ENCODE results near the gene UQCR11. TPM values are rescaled to one million over a fixed set of nuclear protein-coding genes. Genes with fewer than 3 reads are reported as not detected.

Gene UQCR11
- total and polyA plus RNA-seq, 2 of the 8 experiments (the other 6 are each of a cell fraction or from before 2014, with no cell fraction given): 162 to 171 TPM

DNA sequence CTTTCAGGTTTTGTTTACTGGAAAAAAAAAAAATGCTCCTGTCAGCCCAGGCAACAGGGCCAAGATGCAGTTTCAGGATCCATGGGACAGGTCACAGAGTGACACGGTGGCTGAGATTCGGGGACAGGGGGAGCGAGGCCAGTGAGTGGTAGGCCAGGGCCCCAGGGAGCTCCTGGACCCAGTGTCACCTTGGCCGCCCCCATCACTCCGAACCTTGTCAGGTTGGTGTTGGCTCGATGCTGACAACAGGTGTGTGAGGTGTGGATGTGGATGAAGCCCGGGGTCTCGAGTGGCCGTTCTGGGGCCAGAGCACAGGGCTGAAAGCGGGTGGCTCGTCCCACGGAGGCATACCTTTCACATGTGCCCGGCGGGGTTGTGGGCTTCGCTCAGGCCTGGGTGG lies 6.1 kb upstream of the UQCR11 start:
- H4K5ac ChIP-seq (ENCODE audit: insufficient read length, low read depth, low read length): no peak overlapping the region
- no peak overlapping the region for H4K8ac ChIP-seq (ENCODE audit: extremely low read depth, insufficient read depth, low read length)
- H3K14ac ChIP-seq (ENCODE audit: insufficient read length): no peak overlapping the region
- no peak overlapping the region for H2BK12ac ChIP-seq (ENCODE audit: low read depth, low read length)
- H3K79me1 ChIP-seq (ENCODE audit: low read depth, low read length): no peaks in the 10 kb centered on the region; the same call in 1 of the 2 replicates
- H3K23ac ChIP-seq (ENCODE audit: insufficient read length): no peak overlapping the region
- peaks cover 11 to 28% of the 10 kb centered on the region in 2 experiments for H4K20me1 ChIP-seq (replicated peaks in 1 of 2; ENCODE audit: control insufficient read depth in 1 of 2, insufficient read depth in 2 of 2, low read length in 2 of 2)
- no peak overlapping the region for H3K4me2 ChIP-seq (ENCODE audit: insufficient read depth in 1 of 2, low read depth in 2 of 2, low read length in 2 of 2)
- no peak overlapping the region for H2BK120ac ChIP-seq (replicated peaks; ENCODE audit: low read depth, low read length)
- H3K79me2 ChIP-seq (ENCODE audit: control insufficient read depth in 1 of 2, insufficient read depth in 2 of 2, low read length in 2 of 2): no peaks in the 10 kb centered on the region
- H3K56ac ChIP-seq (replicated peaks; ENCODE audit: insufficient read length, low read depth, low read length): no peak overlapping the region
- H3K27me3 ChIP-seq (replicated peaks in 1 of 4; ENCODE audit: control insufficient read depth in 3 of 4, extremely low read depth in 1 of 4, insufficient read depth in 3 of 4, low read length in 3 of 4): no peaks in the 10 kb centered on the region
- no peak overlapping the region for H2AK5ac ChIP-seq (ENCODE audit: low read depth, low read length)
- H3K4me3 ChIP-seq (ENCODE audit: extremely low read depth in 1 of 4, insufficient read depth in 2 of 4, low read depth in 3 of 4, low read length in 4 of 4): no peak overlapping the region
- H2BK5ac ChIP-seq (ENCODE audit: low read depth, low read length): no peak overlapping the region
- FAIRE-seq (no peak), DNase-seq (ENCODE audit: low read depth in 1 of 2, low spot score in 2 of 2) (no peak)
- no peak overlapping the region for H2BK20ac ChIP-seq (ENCODE audit: low read length)
- H2BK15ac ChIP-seq (ENCODE audit: low read length): no peak overlapping the region
- POLR2A ChIA-PET (ENCODE audit: partially characterized antibody): interaction anchor here (0.8 to 2.7 kb wide), 7 partner anchors 12 to 156 kb away, joined by 3 to 8 read pairs (median 3); partner anchors contain the start of gene MBD3
- no peak overlapping the region for H3K4ac ChIP-seq (replicated peaks; ENCODE audit: insufficient read length, low read depth, low read length)
- 96% methylated on average over 15 of the region's 15 CpGs; no CpG with 5 or more reads in 1 of the 2 experiments for WGBS, 2 experiments (ENCODE audit: extremely low coverage in 1 of 2, insufficient coverage in 1 of 2, insufficient read length in 1 of 2, insufficient replicate concordance in 2 of 2, low coverage in 1 of 2, low lambda C conversion rate in 2 of 2, missing lambda C conversion rate in 1 of 2)
- no peak overlapping the region for H2AFZ ChIP-seq (ENCODE audit: low read length)
- H3K4me1 ChIP-seq (replicated peaks in 1 of 4; ENCODE audit: control insufficient read depth in 3 of 4, insufficient read depth in 4 of 4, low read length in 3 of 4): peaks cover 0 to under 1% (median under 1%) of the 10 kb centered on the region in 4 experiments; a peak in 6 of 7 replicates
- no peaks in the 10 kb centered on the region for H3K9me3 ChIP-seq (ENCODE audit: insufficient read depth in 2 of 2, low read depth in 1 of 2, low read length in 1 of 2)
- H3K36me3 ChIP-seq (ENCODE audit: control insufficient read depth in 2 of 4, insufficient read depth in 4 of 4, low read length in 3 of 4): peaks cover 37 to 61% (median 50%) of the 10 kb centered on the region in 4 experiments
- no peak overlapping the region for H3K9ac ChIP-seq (replicated peaks in 1 of 4; ENCODE audit: extremely low read depth in 1 of 4, low read depth in 3 of 4, low read length in 3 of 4)
- peaks cover under 1% of the 10 kb centered on the region; the same call in 1 of the 2 replicates for H3K23me2 ChIP-seq (ENCODE audit: low read depth, low read length)
- H3K27ac ChIP-seq (ENCODE audit: low read depth, low read length): no peak overlapping the region
- H4K91ac ChIP-seq (replicated peaks; ENCODE audit: insufficient read length, low read length): no peak overlapping the region
- H3K18ac ChIP-seq (ENCODE audit: extremely low read depth, low read length): no peak overlapping the region
- CTCF ChIA-PET (ENCODE audit: partially characterized antibody): interaction anchor here (0.6 to 1.1 kb wide), 2 partner anchors 11 to 30 kb away, joined by 3 read pairs; no protein-coding TSS in a partner anchor
- TF ChIP-seq, protein P1, sequence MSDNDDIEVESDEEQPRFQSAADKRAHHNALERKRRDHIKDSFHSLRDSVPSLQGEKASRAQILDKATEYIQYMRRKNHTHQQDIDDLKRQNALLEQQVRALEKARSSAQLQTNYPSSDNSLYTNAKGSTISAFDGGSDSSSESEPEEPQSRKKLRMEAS (IDR thresholded peaks at IDR 0.05): no peak
- TF ChIP-seq RXRA (IDR thresholded peaks at IDR 0.05; ENCODE audit: insufficient read depth, low read depth, low read length): no peak
- no peak for TF ChIP-seq MAFK (IDR thresholded peaks at IDR 0.05; ENCODE audit: low read depth, low read length)
- TF ChIP-seq, protein P2, sequence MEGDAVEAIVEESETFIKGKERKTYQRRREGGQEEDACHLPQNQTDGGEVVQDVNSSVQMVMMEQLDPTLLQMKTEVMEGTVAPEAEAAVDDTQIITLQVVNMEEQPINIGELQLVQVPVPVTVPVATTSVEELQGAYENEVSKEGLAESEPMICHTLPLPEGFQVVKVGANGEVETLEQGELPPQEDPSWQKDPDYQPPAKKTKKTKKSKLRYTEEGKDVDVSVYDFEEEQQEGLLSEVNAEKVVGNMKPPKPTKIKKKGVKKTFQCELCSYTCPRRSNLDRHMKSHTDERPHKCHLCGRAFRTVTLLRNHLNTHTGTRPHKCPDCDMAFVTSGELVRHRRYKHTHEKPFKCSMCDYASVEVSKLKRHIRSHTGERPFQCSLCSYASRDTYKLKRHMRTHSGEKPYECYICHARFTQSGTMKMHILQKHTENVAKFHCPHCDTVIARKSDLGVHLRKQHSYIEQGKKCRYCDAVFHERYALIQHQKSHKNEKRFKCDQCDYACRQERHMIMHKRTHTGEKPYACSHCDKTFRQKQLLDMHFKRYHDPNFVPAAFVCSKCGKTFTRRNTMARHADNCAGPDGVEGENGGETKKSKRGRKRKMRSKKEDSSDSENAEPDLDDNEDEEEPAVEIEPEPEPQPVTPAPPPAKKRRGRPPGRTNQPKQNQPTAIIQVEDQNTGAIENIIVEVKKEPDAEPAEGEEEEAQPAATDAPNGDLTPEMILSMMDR (IDR thresholded peaks at IDR 0.05; ENCODE audit: control extremely low read depth in 1 of 3, insufficient read depth in 1 of 3, low read depth in 1 of 3, low read length in 3 of 3): no peak
- no peak for TF ChIP-seq KDM5A (IDR thresholded peaks at IDR 0.05; ENCODE audit: low read length)
- no peak for TF ChIP-seq SP4 (IDR thresholded peaks at IDR 0.05; ENCODE audit: low read length)
- no peak for TF ChIP-seq SRF (IDR thresholded peaks at IDR 0.05; ENCODE audit: low read depth, low read length)
- TF ChIP-seq, protein P3, sequence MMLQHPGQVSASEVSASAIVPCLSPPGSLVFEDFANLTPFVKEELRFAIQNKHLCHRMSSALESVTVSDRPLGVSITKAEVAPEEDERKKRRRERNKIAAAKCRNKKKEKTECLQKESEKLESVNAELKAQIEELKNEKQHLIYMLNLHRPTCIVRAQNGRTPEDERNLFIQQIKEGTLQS (IDR thresholded peaks at IDR 0.05; ENCODE audit: insufficient read depth, low read depth, low read length): no peak
- no peak for TF ChIP-seq KDM1A (IDR thresholded peaks at IDR 0.05; ENCODE audit: borderline replicate concordance, low read length)
- TF ChIP-seq CEBPB (IDR thresholded peaks at IDR 0.05; ENCODE audit: low read depth, low read length): no peak
